NCI-H345 (cell line): Measurements from ENCODE around the gene TFF1.

Experiments used
- DNase-seq: peaks from one replicate; lab custom pipeline; 2025; lab: John Stamatoyannopoulos, UW

The TFF1 gene

GRCh38 chr21:42362700-42363099 is 3.6 kb downstream of the TFF1 start:
- no peak for DNase-seq

DNA sequence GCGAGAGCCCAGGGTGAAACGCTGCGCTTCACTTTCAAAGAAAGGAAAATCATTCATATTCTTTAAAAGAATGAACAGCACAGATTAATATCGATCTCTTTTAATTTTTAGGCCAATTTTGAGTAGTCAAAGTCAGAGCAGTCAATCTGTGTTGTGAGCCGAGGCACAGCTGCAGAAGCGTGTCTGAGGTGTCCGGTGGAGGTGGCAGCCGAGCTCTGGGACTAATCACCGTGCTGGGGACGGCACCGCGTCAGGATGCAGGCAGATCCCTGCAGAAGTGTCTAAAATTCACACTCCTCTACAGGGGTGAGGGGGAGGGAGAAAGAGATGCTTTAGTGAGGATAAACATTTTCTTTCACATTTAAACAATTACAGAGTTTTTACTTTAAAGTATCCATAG is 4.1 kb downstream of the TFF1 start:
- no peak for DNase-seq

DNA sequence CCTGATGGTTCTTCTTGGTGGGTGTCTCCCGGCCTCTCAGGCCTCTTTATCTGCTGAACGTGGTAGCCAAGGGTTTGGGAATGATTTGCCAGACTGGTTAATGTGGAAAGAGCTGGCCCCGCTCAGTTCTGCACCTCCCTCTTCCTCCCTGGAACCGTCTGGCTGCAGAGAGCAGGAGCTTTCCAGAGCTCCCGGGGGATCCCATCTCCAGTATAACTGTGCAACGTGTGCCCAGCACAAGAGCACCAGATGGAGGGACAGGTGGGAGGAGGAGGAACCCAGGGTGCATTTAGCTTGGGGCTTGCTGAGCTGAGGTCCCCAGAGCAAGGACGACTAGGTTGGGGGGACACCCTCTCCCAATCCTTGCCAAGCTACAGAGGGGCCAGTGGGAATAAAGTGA is 5.0 kb downstream of the TFF1 start:
- DNase-seq = no peak

GRCh38 chr21:42360317-42360716 is 6.0 kb downstream of the TFF1 start:
- no peak for DNase-seq

DNA sequence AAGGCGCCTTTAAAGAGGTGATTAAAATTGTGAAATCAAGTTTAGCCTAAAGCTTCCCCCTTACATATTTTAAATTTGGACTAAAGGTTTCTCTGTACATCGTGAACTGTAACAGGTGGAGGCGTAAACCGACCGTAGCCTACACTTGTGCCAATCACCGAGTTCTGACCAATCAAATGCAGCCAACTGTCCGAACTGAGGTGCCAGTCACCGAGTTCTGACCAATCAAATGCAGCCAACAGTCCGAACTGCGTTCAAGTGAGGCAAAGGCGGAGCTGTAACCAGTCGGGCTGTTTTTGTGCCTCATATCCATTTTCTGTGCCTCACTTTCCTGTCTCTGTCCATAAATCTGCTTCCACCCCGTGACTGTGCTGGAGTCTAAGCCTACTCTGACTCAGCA is 7.4 kb downstream of the TFF1 start:
- no peak for DNase-seq

- no peak for DNase-seq
Measured at GRCh38 chr21:42358261-42358660, 8.1 kb downstream of the TFF1 start.

- DNase-seq = no peak
Measured at GRCh38 chr21:42357307-42357706, 9.0 kb downstream of the TFF1 start.

- DNase-seq = no peak
Measured at GRCh38 chr21:42356650-42357049, 9.7 kb downstream of the TFF1 start.

DNA sequence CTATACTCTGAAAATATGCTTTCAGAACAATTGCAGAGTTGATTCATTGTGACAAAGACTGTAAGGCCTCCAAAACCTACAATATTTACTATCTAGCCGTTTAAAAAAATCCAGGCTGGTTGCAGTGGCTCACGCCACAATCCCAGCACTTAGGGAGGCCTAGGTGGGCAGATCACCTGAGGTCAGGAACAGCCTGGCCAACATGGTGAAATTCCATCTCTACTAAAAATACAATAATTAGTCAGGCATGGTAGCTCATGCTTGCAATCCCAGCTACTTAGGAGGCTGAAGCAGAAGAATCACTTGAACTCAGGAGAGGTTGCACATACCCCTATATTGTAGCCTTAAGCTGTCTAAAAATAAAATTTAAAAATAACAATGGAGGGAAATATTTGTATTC is 10.3 kb downstream of the TFF1 start:
- DNase-seq = no peak

DNA sequence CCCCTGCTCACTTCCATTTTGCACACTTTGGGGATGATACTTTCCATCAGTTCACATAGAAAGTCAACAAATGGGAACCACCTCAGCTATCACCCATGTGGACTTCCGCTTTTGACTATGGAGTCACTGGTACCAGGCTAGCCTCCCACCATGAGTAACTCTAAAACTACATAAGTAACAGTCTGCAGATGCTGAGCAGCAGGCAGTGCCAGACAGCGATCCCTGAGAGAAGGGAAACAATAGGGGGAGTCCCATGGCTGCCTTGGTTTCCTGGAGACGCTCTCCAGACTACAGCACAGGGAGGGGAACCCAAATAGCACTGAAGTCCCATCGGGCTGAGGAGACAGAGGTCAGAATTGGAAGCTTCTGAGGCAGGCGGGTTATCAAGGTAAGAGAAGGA is 12.7 kb downstream of the TFF1 start:
- no peak for DNase-seq

DNA sequence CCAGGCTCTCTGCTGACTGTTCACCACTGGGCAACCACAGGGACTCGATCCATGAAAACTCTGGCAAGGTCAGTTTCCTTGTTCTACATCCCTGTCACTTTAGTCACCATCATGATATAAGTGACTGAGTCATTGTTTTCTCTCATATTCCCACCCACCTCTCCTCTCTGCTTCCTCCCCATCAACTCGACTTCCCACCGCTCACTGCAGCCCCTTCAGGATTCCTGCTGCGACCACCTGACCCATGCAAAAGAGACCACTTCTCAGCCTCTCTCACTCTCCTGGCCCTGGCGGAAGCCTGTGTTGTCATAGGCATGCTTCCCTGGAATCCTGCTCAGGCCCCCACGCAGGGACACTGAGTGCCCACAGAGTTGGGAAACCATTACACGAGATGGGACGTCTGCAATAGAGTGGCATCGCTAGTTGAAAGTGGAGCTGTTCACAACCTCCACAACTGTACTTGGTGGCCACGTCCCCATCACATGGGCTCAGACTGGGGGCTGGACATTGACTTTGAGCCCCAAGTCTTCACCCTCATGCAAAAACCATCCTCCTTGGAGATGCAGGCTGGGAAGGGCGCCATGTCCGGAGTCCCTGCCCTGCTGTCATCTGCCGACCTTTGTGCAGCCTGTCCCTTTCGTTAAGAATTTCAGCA is 13.8 kb downstream of the TFF1 start:
- no peak for DNase-seq

DNA sequence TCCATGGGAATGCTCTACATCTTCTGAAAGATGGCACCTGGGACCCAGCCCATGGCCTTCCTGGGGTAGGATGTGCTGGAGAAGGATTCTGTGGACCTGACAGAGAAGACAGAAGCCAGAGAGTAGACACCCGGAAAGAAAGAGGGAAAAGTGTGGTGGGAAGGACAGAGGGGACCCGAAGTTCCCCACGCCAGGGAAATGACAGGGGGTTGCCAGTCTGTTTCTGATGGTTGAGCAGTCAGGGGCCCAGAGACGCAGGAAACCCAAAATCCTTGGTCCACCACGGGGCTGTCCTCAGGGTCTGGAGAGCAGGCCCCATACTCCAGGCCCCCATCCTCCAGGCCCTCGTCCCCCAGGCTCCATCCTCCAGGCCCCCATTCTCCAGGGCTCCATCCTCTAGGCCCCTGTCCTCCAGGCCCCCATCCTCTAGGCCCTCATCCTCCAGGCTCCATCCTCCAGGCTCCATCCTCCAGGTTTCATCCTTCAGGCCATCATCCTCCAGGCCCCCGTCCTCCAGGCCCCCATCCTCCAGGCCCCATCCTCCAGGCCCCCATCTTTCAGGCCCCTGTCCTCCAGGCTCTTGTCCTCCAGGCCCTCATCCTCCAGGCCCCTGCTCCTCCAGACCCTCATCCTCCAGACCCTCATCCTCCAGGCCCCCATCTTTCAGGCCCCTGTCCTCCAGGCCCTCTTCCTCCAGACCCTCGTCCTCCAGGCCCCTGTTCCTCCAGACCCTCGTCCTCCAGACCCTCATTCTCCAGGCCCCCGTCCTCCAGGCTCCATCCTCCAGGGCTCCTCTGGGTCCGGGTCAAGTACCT is 14.5 kb downstream of the TFF1 start:
- DNase-seq = no peak

- DNase-seq = no peak
Measured at GRCh38 chr21:42350927-42351426, 15.4 kb downstream of the TFF1 start, which contains the start of gene TFF2. TFF2 (minus strand) TSS chr21:42350994; CDS start chr21:42350957, 37 bp downstream.

GRCh38 chr21:42350318-42350910 is 15.9 kb downstream of the TFF1 start:
- DNase-seq = no peak

- DNase-seq = no peak
Measured at GRCh38 chr21:42349420-42350317, 16.7 kb downstream of the TFF1 start.

DNA sequence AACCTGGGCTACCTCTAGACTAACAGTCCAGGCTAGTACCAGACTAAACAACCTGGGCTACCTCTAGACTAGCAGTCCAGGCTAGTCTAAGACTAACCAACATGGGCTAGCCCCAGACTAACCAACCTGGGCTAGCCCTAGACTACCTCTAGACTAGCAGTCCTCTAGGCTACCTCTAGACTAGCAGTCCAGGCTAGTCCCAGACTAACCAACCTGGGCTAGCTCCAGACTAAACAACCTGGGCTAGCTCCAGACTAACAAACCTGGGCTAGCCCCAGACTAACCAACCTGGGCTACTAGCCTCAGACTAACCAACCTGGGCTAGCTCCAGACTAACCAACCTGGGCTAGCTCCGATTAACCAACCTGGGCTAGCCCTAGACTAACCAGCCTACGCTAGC is 17.6 kb downstream of the TFF1 start:
- DNase-seq = no peak

- DNase-seq = no peak
Measured at GRCh38 chr21:42347601-42348327, 18.6 kb downstream of the TFF1 start.

GRCh38 chr21:42346866-42347600 is 19.3 kb downstream of the TFF1 start:
- DNase-seq = no peak

GRCh38 chr21:42346441-42346840 is 19.9 kb downstream of the TFF1 start:
- DNase-seq = no peak

DNA sequence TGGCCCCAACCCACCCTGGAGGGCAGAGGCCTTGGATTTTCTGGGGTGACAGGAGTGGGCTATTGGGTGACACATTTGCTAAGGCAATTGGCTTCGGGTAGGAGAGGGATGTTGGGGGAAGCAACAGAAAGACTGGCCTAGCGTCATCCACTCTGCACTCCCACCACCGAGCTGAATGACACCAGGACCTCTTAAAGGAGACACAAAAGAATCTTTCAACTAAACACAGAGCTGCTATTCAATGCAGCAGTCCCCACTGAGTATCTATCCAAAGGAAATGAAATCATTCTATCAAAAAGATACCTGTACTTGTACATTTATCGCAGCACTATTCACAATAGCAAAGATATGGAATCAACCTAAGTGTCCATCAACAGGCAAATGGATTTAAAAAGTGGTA is 21.7 kb downstream of the TFF1 start:
- no peak for DNase-seq
